Body of pancreas (tissue), 4 donors: ENCODE results near the gene HOXD10. TPM values are rescaled to one million over a fixed set of nuclear protein-coding genes. Genes with fewer than 3 reads are reported as not detected.

Experiments used
- ATAC-seq: fragments of 150-250 bp; one replicate; pipeline ENCODE4 v1.9.1; 2016
- DNase-seq, 4 donors: peaks; one replicate each; pipeline ENCODE4 v3.0.0-alpha.2; 2019
- H3K27ac ChIP-seq, 4 donors: fragments of 200-600 bp; sonication (generic); 1 replicate in 3 of 4; 2 replicates in 1 of 4; pipeline versions ENCODE4 v1.5.1 to v1.6.1; 2016 to 2019; ENCODE audit warnings: mild to moderate bottlenecking in 1 of 4, mixed read lengths in 1 of 4, moderate library complexity in 1 of 4
- H3K27me3 ChIP-seq, 2 donors: fragments of 200-600 bp; sonication (generic); one replicate each; pipeline ENCODE4 v1.6.0; 2016; ENCODE audit warnings: mild to moderate bottlenecking in 1 of 2
- H3K36me3 ChIP-seq, 2 donors: fragments of 200-600 bp; sonication (generic); replicated peaks in 1 of 2; 2 replicates each; pipeline ENCODE4 v1.5.1; 2016; ENCODE audit warnings: low read depth in 2 of 2; ENCODE audit not compliant: insufficient read depth in 1 of 2
- H3K4me1 ChIP-seq: fragments of 200-600 bp; sonication (generic); one replicate; pipeline ENCODE4 v1.6.0; 2016
- H3K4me3 ChIP-seq, 2 donors: fragments of 200-600 bp; sonication (generic); 1 replicate in 1 of 2; 2 replicates in 1 of 2; pipeline ENCODE4 v1.5.1; 2016 to 2019
- H3K9me3 ChIP-seq, 3 donors: fragments of 200-600 bp; sonication (generic); 1 replicate in 2 of 3; 2 replicates in 1 of 3; pipeline ENCODE4 v1.5.1; 2016
- POLR2A ChIP-seq, 3 donors: fragments of 450-650 bp; IDR thresholded peaks; one replicate each; pipeline ENCODE4 v1.6.1; 2016; ENCODE audit warnings: antibody characterized with exemption in 3 of 3, mild to moderate bottlenecking in 2 of 3
- WGBS, 2 donors: methylation state at CpG; one replicate each; pipeline ENCODE4 v1.1.5; 2017; 5-methylcytosine and 5-hydroxymethylcytosine counted together
- intact Hi-C: fragments of 100-400 bp; cut with DNase I; formaldehyde crosslinking; loops from one replicate; pipeline ENCODE4 v1.15.1; 2023
- total RNA-seq, 2 donors: library from RNA; depleted of rRNA; stranded (reverse); fragments of >200 nt; gene quantifications; one replicate each; pipeline ENCODE4 v1.1.0, GENCODE V29; 2016
- TF ChIP-seq, protein P1 (sequence below), 7 experiments: fragments of 450-650 bp in 4 of 7; fragments of 200-600 bp in 3 of 7; sonication (generic) in 3 of 7; IDR thresholded peaks; one replicate each; pipeline ENCODE4 v1.5.1; 2016 to 2019; ENCODE audit warnings: antibody characterized with exemption in 7 of 7

Gene HOXD10
- total RNA-seq, 2 donors from 2014 or later = 0.26 TPM; not detected in 1

- peaks cover 6 to 79% of the 10 kb centered on the region in 2 donors for H3K27me3 ChIP-seq
- no peak for DNase-seq
These were observed 27.4 kb upstream of the HOXD10 start for GRCh38 chr2:176088937-176089842.

GRCh38 chr2:176089843-176090395, 26.7 kb upstream of the HOXD10 start:
- ATAC-seq (no peak), DNase-seq (no peak)
- TF ChIP-seq, protein P1, sequence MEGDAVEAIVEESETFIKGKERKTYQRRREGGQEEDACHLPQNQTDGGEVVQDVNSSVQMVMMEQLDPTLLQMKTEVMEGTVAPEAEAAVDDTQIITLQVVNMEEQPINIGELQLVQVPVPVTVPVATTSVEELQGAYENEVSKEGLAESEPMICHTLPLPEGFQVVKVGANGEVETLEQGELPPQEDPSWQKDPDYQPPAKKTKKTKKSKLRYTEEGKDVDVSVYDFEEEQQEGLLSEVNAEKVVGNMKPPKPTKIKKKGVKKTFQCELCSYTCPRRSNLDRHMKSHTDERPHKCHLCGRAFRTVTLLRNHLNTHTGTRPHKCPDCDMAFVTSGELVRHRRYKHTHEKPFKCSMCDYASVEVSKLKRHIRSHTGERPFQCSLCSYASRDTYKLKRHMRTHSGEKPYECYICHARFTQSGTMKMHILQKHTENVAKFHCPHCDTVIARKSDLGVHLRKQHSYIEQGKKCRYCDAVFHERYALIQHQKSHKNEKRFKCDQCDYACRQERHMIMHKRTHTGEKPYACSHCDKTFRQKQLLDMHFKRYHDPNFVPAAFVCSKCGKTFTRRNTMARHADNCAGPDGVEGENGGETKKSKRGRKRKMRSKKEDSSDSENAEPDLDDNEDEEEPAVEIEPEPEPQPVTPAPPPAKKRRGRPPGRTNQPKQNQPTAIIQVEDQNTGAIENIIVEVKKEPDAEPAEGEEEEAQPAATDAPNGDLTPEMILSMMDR (IDR thresholded peaks at IDR 0.05) = no peak
- TF ChIP-seq POLR2A (IDR thresholded peaks at IDR 0.05) = no peak
- Histone ChIP-seq H3K36me3 (no peaks in the 10 kb centered on the region), H3K27me3 (peaks cover 6 to 78% of the 10 kb centered on the region in 2 donors), H3K4me3 (no peak overlapping the region), H3K9me3 (no peaks in the 10 kb centered on the region), H3K27ac (no peak overlapping the region), H3K4me1 (peaks cover 33% of the 10 kb centered on the region)
- intact Hi-C loops = loop anchor here (10.0 kb wide), 1 partner anchor 725 kb away; no protein-coding TSS in a partner anchor

More at GRCh38 chr2:176088937-176089842, 27.4 kb upstream of the HOXD10 start:
- Histone ChIP-seq H3K27ac (no peak overlapping the region), H3K4me3 (no peak overlapping the region), H3K4me1 (peaks cover 38% of the 10 kb centered on the region), H3K9me3 (no peaks in the 10 kb centered on the region), H3K36me3 (no peaks in the 10 kb centered on the region)
- WGBS, 2 donors = 4 to 7% methylated on average over 6 of the region's 6 CpGs
- ATAC-seq = no peak
- intact Hi-C loops = loop anchor here (10.0 kb wide), 1 partner anchor 724 kb away; no protein-coding TSS in a partner anchor
- no peak for TF ChIP-seq POLR2A (IDR thresholded peaks at IDR 0.05)
- TF ChIP-seq, protein P1 (IDR thresholded peaks at IDR 0.05) = no peak

DNA sequence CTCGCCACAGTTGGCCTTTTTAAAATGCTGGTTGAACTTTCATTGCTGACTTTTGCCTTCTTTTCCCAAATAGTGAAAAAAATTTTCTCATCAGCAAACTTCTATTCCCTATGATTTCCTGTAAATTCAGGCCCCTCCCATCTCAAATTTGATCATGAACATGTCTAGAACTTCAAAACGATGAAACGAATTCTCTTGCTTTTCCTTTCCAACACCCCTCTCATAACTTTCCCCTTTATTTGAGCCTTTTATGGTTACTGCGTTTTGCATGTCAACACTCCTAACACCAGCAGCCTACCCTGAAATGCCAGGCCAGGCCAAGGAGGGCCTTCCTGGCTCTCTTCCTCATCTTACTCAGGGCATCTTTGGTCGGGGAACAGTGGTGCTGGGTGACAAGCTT, 25.7 kb upstream of the HOXD10 start:
- no peaks in the 10 kb centered on the region for H3K36me3 ChIP-seq
- H3K4me3 ChIP-seq = no peak overlapping the region
- WGBS, 2 donors = 23 to 42% methylated on average over 5 of the region's 5 CpGs
- TF ChIP-seq, protein P1 (IDR thresholded peaks at IDR 0.05) = no peak
- no peak for TF ChIP-seq POLR2A (IDR thresholded peaks at IDR 0.05)
- intact Hi-C loops = no loop called here
- no peak for DNase-seq
- H3K27ac ChIP-seq = no peak overlapping the region
- H3K4me1 ChIP-seq = peaks cover 27% of the 10 kb centered on the region
- ATAC-seq = no peak
- H3K27me3 ChIP-seq = peaks cover 6 to 74% of the 10 kb centered on the region in 2 donors
- no peaks in the 10 kb centered on the region for H3K9me3 ChIP-seq

DNA sequence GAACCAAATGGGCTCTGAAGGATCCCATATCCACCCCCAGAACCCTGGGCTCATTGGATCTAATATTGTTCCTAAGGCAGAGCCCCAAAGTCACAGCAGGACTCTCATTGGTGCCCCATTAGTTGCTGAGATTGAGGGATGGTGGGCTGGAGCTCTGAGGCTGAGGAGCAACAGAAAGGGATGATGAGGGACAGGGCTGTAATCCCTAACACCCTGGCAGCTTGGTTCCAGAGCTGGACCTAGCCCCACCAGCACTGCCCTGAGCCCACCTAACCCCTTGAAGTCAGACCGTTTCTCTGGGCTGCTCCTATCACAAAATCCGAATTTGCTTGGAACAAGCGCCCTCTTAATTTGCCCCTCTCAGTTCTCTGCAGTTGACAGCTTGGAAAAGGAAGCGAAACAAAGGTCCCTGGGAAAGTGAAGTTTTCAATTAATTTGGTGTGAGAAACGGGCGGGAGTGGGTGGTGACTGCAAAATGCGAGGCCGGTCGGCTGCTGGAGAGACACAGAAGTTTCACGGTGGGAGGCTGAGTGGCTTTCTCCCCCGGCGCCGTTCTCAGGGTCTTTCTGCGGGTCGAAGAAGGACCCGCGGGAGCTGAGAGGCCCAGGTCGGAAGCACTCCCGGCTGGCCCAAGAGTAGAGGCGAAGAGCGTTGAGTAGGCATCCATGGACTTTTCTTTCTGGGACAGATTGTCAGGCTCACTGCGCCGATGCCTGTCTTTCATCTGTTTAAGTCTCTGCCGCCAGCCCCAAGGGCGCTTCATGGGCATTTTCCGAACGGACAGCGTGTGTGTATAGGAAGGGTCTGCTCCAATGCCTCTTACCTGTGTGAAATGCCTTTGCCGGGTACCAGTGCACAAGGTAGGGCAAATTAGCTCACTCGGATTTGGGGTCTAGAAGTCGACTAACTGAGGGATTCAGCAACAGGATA, 25.0 kb upstream of the HOXD10 start:
- Histone ChIP-seq H3K4me3 (no peak overlapping the region), H3K36me3 (no peaks in the 10 kb centered on the region), H3K4me1 (peaks cover 24% of the 10 kb centered on the region), H3K27ac (no peak overlapping the region), H3K9me3 (no peaks in the 10 kb centered on the region), H3K27me3 (peaks cover 6 to 69% of the 10 kb centered on the region in 2 donors)
- ATAC-seq = no peak
- no peak for TF ChIP-seq POLR2A (IDR thresholded peaks at IDR 0.05)
- TF ChIP-seq, protein P1 (IDR thresholded peaks at IDR 0.05) = no peak
- intact Hi-C loops = no loop called here
- no peak for DNase-seq
- WGBS, 2 donors = 6 to 7% methylated on average over 31 of the region's 31 CpGs
